Measurements from ENCODE around the gene FTO.

Gene FTO

GRCh38 chr16:53908731-53909130 lies 204.8 kb downstream of the FTO start:
- DNase-seq (ENCODE audit: low read depth in 2 of 2), result peak in 1 of 2 donors; percentile 42
- no peak overlapping the region for H3K4me3 ChIP-seq (replicated peaks in 1 of 2; ENCODE audit: low read depth in 2 of 2, low read length in 2 of 2)
- TF ChIP-seq, protein P1, sequence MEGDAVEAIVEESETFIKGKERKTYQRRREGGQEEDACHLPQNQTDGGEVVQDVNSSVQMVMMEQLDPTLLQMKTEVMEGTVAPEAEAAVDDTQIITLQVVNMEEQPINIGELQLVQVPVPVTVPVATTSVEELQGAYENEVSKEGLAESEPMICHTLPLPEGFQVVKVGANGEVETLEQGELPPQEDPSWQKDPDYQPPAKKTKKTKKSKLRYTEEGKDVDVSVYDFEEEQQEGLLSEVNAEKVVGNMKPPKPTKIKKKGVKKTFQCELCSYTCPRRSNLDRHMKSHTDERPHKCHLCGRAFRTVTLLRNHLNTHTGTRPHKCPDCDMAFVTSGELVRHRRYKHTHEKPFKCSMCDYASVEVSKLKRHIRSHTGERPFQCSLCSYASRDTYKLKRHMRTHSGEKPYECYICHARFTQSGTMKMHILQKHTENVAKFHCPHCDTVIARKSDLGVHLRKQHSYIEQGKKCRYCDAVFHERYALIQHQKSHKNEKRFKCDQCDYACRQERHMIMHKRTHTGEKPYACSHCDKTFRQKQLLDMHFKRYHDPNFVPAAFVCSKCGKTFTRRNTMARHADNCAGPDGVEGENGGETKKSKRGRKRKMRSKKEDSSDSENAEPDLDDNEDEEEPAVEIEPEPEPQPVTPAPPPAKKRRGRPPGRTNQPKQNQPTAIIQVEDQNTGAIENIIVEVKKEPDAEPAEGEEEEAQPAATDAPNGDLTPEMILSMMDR (IDR thresholded peaks at IDR 0.05; ENCODE audit: low read depth, low read length), result no peak

DNA sequence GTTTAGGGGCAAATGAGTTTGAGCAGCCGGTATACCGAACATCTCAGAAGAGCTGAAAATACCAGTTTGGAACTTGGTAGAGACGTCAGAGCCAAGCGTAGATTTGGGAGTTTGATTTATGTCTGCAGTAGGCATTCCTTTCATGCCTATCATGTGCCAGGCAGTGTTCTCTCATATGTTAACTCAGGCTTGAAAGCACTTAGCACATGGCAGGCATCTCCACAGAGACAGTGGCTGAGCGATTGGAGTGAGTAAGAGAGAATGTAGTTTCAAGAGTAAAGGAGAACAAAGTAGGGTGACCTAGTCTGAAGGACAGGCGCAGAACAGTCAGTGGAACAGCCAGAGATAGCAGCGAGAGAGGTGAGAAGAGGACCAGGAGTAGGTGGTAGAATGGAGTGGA lies 207.0 kb downstream of the FTO start:
- no peak for DNase-seq (ENCODE audit: low read depth in 2 of 2)
- H3K4me3 ChIP-seq (replicated peaks in 1 of 2; ENCODE audit: low read depth in 2 of 2, low read length in 2 of 2), result no peak overlapping the region
- TF ChIP-seq, protein P1 (IDR thresholded peaks at IDR 0.05; ENCODE audit: low read depth, low read length), result no peak

- TF ChIP-seq, protein P1 (IDR thresholded peaks at IDR 0.05; ENCODE audit: low read depth, low read length), result peak; percentile 4
- no peak overlapping the region for H3K4me3 ChIP-seq (replicated peaks in 1 of 2; ENCODE audit: low read depth in 2 of 2, low read length in 2 of 2)
- DNase-seq (ENCODE audit: low read depth in 2 of 2), result peak; percentile 22 to 34
Measured at GRCh38 chr16:53911513-53911912, 207.6 kb downstream of the FTO start.

DNA sequence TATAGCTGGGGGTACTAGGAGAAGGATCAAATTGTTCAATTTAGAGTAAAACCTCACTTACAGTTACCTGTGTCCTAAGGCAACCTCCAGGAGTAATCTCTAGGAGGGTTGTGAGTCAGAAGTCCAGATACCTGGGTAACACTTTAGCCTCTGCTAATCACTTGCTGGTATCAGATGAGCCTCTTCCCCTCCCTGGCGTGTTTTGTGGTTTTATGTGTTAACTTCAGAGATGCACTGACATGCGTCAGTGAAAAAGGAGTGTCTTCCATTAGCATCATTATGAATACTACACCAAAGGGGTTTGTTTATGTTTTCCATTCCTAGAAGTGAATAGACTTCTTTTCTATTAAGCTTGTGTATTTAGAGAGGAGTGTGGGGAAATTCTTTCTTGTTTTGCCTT lies 208.2 kb downstream of the FTO start:
- TF ChIP-seq, protein P1 (IDR thresholded peaks at IDR 0.05; ENCODE audit: low read depth, low read length), result no peak
- DNase-seq (ENCODE audit: low read depth in 2 of 2), result no peak
- H3K4me3 ChIP-seq (replicated peaks in 1 of 2; ENCODE audit: low read depth in 2 of 2, low read length in 2 of 2), result no peak overlapping the region

GRCh38 chr16:53913099-53913870 lies 209.3 kb downstream of the FTO start:
- TF ChIP-seq, protein P1 (IDR thresholded peaks at IDR 0.05; ENCODE audit: low read depth, low read length), result no peak
- peak; percentile 95 to 97 for DNase-seq (ENCODE audit: low read depth in 2 of 2)
- H3K4me3 ChIP-seq (replicated peaks in 1 of 2; ENCODE audit: low read depth in 2 of 2, low read length in 2 of 2), result no peak overlapping the region

DNA sequence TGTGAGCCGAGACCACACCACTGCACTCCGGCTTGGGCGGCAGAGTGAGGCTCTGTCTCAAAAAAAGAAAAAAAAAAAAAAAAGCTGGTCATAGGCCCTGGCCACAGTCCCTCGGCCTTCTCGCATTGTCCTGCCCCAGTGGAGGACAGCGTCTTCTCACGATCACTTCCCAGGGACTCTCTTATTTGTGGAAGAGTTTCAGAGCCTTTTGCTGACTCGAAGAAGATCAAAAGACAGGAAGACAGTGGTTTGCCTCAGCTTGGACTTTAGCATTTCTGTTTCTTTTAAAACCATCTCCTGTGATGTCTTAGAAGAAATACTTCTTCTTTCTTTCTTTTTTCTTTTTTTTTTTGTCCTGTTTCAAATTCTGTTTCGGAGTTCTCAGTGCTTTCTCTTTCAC lies 210.0 kb downstream of the FTO start:
- no peak for DNase-seq (ENCODE audit: low read depth in 2 of 2)
- TF ChIP-seq, protein P1 (IDR thresholded peaks at IDR 0.05; ENCODE audit: low read depth, low read length), result no peak
- H3K4me3 ChIP-seq (replicated peaks in 1 of 2; ENCODE audit: low read depth in 2 of 2, low read length in 2 of 2), result no peak overlapping the region

DNA sequence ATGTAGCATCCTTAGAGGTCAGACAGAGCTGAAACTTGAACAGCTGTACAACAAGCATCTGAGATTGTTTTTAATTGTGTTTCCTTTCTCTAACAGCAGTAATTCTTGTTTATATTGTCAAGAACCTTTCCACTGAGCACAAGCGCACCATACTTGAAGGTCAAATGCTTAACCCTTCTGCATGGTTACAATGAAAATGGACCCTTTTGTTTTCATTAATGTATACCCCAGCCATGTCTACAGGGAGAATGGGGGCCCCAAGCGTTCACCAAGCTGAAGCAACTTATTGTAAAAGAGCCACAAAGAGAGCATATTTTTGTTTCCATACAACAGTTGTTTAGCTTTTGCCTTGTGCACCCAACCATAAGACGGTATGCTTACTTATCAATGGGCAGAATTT lies 210.8 kb downstream of the FTO start:
- no peak for DNase-seq (ENCODE audit: low read depth in 2 of 2)
- TF ChIP-seq, protein P1 (IDR thresholded peaks at IDR 0.05; ENCODE audit: low read depth, low read length), result no peak

More for the DNA sequence above, 210.8 kb downstream of the FTO start:
- no peak overlapping the region for H3K4me3 ChIP-seq (replicated peaks in 1 of 2; ENCODE audit: low read depth in 2 of 2, low read length in 2 of 2)
